ENCODE data around the gene EID1.

EID1 gene

DNA sequence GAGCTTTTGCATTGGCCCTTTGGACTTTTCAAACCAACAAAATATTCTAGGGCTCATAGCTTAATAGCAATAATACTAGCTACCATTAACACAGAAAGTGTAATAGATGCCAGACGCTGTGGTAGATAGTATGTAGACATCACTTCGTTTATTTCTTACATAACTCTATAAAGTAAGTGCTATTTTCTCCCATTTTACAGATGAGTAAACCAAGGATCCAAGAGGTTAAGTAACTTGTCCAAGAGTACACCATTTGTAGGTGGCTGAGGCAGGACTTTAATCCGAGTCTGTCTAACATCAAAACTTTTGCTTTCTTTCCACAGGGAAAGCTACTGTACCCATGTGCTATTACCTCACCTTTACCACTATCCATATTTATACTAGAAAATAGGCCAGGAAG is 12.0 kb downstream of the EID1 start:
- ChIA-PET CTCF (interaction anchor here (1.0 to 1.3 kb wide), 3 partner anchors 16 to 77 kb away, joined by 3 to 4 read pairs (median 3); no protein-coding TSS in a partner anchor), POLR2A (ENCODE audit: low non-redundant PET) (no interaction called here)
- TF ChIP-seq, protein P1, sequence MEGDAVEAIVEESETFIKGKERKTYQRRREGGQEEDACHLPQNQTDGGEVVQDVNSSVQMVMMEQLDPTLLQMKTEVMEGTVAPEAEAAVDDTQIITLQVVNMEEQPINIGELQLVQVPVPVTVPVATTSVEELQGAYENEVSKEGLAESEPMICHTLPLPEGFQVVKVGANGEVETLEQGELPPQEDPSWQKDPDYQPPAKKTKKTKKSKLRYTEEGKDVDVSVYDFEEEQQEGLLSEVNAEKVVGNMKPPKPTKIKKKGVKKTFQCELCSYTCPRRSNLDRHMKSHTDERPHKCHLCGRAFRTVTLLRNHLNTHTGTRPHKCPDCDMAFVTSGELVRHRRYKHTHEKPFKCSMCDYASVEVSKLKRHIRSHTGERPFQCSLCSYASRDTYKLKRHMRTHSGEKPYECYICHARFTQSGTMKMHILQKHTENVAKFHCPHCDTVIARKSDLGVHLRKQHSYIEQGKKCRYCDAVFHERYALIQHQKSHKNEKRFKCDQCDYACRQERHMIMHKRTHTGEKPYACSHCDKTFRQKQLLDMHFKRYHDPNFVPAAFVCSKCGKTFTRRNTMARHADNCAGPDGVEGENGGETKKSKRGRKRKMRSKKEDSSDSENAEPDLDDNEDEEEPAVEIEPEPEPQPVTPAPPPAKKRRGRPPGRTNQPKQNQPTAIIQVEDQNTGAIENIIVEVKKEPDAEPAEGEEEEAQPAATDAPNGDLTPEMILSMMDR (conservative IDR thresholded peaks at IDR 0.05; ENCODE audit: low read depth) = no peak
- no peak for DNase-seq (ENCODE audit: low spot score)
- no peak overlapping the region for H3K27ac ChIP-seq

DNA sequence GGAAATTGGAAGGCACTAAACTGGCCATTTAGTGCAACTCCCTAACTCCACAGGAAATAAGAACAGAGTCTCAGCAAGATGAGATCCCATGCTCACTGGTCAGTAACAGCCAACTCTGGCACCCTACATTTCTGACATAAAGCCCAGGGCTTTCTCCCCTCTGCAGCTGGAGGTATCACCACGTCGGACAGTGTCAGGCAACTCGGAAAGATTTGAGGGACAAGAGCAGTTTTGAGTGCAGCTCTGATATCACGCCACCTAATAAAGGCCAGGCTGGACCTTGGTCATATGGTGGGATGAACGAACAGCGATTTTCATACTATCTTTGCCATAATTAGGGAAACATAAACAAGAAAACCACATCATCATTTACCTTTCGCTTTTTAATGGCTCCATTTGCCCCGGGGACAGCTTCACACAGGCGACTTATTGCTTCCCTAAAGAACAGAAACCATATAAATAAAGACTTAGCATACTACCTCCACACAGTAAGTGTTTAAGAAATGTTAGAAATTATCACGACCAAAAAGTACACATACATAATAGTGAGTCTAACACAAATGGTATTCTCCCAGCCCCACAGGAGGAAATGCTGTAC is 12.5 kb downstream of the EID1 start:
- CTCF ChIA-PET = interaction anchor here (0.9 to 1.3 kb wide), 3 partner anchors 15 to 85 kb away, joined by 3 to 4 read pairs (median 4); no protein-coding TSS in a partner anchor

DNA sequence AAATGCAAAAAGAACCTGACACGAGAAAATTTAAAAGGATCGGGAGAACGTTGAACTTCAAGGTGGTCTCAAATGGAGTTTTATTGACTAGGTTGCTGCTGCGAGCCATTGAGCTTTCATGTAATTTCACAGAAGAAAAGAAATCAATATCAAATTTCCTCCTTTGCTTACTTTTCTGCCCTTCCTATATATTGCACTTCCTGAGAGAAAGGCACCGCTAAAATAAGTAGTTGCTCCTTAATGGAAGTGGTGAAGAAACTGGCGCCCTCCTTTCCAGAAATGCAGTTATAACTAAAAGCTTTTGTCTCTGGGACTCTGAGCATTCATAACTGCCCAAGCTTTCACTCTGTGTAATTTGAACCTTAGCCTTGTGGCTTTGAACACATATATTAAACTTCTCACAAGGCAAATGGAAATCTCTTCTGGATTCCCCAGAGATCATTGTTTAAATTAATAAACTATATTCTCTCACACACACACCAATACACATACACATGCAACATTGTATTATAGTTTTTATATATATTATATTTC is 13.4 kb downstream of the EID1 start:
- CTCF ChIA-PET = interaction anchor here (0.9 to 1.3 kb wide), 2 partner anchors 14 to 84 kb away, joined by 3 to 4 read pairs; no protein-coding TSS in a partner anchor
- H3K27ac ChIP-seq = no peak overlapping the region
- TF ChIP-seq, protein P1 (conservative IDR thresholded peaks at IDR 0.05; ENCODE audit: low read depth) = no peak
- POLR2A ChIA-PET (ENCODE audit: low non-redundant PET) = no interaction called here
- no peak for DNase-seq (ENCODE audit: low spot score)

More for the DNA sequence above, 12.5 kb downstream of the EID1 start:
- POLR2A ChIA-PET (ENCODE audit: low non-redundant PET) = no interaction called here
- no peak for DNase-seq (ENCODE audit: low spot score)
- H3K27ac ChIP-seq = no peak overlapping the region
- TF ChIP-seq, protein P1 (conservative IDR thresholded peaks at IDR 0.05; ENCODE audit: low read depth) = no peak

DNA sequence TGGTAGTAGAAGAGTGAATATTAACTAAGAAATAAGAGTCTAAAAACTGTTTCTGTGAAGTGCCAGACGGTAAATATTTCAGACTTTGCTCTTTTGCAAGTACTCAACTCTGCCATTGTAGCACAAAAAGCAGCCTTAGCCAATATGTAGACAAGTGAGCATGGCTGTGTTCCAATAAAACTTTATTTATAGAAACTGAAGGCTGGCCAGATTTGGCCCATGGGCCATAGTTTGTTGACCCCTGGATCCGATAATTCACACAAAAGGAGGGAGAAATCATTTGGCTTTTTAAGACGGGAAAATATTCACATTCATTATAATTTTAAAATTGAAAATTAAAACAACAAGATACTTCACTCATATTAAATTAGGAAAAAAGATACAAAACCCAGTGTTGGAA is 15.4 kb downstream of the EID1 start:
- no peak overlapping the region for H3K27ac ChIP-seq
- CTCF ChIA-PET = no interaction called here
- TF ChIP-seq, protein P1 (conservative IDR thresholded peaks at IDR 0.05; ENCODE audit: low read depth) = no peak
- DNase-seq (ENCODE audit: low spot score) = no peak
- POLR2A ChIA-PET (ENCODE audit: low non-redundant PET) = no interaction called here

DNA sequence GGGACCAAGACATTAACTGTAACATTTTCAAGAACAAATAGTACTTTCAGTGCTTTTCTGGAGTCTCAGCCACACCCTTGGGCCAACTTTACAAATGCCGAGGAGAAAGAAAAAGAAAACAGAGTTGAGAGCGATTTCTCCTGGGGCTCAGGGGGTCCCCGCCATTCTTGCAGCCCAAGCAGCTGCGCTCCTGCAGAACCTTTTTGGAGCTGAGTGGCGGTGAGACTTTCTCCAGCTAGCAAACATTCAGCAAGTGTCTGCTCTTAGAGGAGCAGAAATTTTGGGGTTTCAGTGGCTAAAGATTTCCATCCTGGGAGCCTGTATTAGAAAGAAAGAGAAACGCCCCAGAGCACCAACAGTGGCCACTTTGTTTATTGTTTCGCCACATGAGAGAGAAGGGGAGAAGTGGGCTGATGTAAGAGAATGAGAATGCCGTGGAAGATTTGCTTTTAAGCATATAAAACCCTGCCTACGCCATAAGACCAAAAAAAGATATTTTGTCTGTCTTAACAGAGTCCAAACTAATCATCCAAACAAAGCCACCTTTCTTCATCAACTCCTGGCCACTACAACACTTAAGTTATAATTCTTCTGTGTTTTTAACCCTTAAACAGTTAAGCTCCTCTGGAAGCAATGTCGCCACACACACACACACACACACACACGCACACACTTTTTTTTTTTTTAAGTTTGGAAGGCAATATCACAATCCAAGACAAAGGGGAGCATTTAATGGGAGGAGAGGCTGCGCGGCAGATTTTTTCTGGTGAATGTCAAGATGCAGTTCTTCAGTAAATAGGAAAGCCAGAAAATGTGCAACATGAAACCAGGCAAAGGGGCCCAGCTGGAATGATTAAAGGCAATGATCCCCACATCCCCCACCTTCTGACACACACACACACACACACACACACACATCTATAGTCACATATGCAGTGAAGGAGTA is 19.2 kb downstream of the EID1 start:
- ChIA-PET CTCF (interaction anchor here (0.5 kb wide), 1 partner anchor 612 kb away, joined by 3 read pairs; no protein-coding TSS in a partner anchor), POLR2A (ENCODE audit: low non-redundant PET) (no interaction called here)
- TF ChIP-seq, protein P1 (conservative IDR thresholded peaks at IDR 0.05; ENCODE audit: low read depth) = no peak
- DNase-seq (ENCODE audit: low spot score) = no peak
- no peak overlapping the region for H3K27ac ChIP-seq

DNA sequence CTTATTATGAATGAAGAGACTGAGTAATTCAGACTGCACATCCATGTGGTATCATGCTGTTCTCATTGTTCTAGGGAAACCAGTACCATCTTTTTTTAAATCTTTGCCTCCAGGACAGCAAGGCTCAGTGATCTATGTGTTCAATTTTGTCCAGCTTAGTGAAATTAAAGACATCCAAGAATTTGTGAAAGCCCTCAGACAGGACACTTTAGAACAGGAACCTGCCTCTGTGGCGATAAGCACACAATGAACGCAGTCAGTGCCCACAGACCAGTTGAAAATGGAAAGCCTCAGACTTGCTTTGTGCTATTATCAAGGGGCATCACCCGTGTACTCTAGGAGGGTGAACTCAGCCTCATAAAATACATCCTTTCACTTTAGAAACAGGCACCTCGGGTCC is 20.1 kb downstream of the EID1 start:
- DNase-seq (ENCODE audit: low spot score) = no peak
- ChIA-PET CTCF (no interaction called here), POLR2A (ENCODE audit: low non-redundant PET) (no interaction called here)
- TF ChIP-seq, protein P1 (conservative IDR thresholded peaks at IDR 0.05; ENCODE audit: low read depth) = no peak
- H3K27ac ChIP-seq = no peak overlapping the region
